ENCODE data around the gene PRSS2.

PRSS2 gene

GRCh38 chr7:142800088-142800487 lies 29.3 kb downstream of the PRSS2 start:
- in situ Hi-C loops (cut with HindIII; ENCODE audit: low sequenced_read_pairs) = no loop called here

DNA sequence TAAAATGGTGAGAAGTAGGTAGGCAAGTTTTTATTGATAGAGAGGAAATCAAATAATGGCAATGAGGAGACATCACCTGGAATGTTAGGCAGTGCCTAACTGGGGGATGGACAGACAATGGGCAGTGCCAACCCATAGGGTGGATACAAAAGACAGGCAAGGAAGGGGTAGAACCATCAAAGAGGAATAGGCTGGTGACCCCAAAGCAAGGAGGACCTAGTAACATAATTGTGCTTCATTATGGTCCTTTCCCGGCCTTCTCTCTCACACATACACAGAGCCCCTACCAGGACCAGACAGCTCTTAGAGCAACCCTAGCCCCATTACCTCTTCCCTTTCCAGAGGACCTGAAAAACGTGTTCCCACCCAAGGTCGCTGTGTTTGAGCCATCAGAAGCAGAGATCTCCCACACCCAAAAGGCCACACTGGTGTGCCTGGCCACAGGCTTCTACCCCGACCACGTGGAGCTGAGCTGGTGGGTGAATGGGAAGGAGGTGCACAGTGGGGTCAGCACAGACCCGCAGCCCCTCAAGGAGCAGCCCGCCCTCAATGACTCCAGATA lies 30.0 kb downstream of the PRSS2 start:
- in situ Hi-C loops (cut with HindIII; ENCODE audit: low sequenced_read_pairs) = no loop called here

DNA sequence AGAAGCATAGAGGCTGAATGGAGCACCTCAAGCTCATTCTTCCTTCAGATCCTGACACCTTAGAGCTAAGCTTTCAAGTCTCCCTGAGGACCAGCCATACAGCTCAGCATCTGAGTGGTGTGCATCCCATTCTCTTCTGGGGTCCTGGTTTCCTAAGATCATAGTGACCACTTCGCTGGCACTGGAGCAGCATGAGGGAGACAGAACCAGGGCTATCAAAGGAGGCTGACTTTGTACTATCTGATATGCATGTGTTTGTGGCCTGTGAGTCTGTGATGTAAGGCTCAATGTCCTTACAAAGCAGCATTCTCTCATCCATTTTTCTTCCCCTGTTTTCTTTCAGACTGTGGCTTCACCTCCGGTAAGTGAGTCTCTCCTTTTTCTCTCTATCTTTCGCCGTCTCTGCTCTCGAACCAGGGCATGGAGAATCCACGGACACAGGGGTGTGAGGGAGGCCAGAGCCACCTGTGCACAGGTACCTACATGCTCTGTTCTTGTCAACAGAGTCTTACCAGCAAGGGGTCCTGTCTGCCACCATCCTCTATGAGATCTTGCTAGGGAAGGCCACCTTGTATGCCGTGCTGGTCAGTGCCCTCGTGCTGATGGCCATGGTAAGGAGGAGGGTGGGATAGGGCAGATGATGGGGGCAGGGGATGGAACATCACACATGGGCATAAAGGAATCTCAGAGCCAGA lies 31.0 kb downstream of the PRSS2 start:
- in situ Hi-C loops (cut with HindIII; ENCODE audit: low sequenced_read_pairs) = no loop called here

- in situ Hi-C loops (cut with HindIII; ENCODE audit: low sequenced_read_pairs) = no loop called here
These were observed 31.5 kb downstream of the PRSS2 start for GRCh38 chr7:142802301-142802700.

GRCh38 chr7:142803901-142804300 lies 33.1 kb downstream of the PRSS2 start:
- in situ Hi-C loops (cut with HindIII; ENCODE audit: low sequenced_read_pairs) = no loop called here

DNA sequence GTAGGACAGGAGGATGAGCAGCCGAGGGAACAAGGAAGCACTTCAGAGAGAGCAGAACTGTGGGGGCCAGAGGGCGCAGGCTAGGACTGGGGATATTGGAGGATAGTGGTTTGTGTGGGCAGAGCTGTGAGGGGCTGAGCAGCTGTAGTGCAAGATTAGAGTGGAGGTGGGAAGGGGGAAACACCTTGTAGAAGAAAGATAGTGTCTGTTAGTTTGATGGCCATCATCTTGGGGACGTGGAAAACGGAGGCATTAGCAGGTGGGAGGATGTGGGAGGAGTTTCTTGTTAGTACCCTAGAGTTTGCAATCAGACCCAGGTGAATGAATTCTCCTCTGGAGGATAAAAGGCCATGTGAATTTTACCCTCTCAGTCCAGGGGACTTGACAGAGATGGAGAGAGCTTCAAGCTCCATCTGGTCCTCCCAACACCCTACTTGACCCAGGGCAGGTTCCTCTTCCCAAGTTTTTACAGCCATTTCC lies 34.0 kb downstream of the PRSS2 start:
- in situ Hi-C loops (cut with HindIII; ENCODE audit: low sequenced_read_pairs) = no loop called here

DNA sequence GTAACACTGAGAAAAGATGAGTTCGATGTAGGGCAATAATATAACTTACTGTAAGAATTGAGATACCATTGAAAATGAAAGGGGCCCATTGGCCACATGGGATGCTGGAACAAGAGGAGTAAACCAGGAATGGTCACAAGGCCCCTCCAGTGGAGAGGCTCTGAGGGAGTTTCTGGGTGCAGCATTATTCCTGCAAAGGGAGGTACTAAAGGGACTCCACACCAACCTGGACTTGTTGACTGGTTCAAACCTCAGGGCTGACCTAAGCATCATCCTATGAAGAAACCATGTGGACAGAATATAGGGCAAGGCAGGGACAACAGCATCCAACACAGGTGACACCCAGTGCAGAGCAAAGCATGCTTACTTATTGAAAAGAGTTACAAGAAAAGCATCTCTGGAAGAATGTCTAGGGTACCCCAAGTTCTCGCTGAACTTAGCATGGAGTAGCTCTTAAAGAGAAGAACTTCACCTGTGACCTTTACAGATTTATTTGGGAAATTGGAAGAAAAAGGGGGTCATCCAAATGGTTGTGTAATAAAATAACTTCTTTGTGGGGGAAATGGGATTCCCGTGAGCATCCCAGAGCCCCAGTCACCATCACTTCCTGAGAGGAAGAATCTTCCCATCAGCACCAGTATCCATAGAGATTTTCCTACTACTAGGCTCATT lies 34.7 kb downstream of the PRSS2 start:
- in situ Hi-C loops (cut with HindIII; ENCODE audit: low sequenced_read_pairs) = no loop called here

- in situ Hi-C loops (cut with HindIII; ENCODE audit: low sequenced_read_pairs) = no loop called here
These were observed 35.2 kb downstream of the PRSS2 start for GRCh38 chr7:142806022-142806356.

GRCh38 chr7:142806957-142807356 lies 36.2 kb downstream of the PRSS2 start:
- in situ Hi-C loops (cut with HindIII; ENCODE audit: low sequenced_read_pairs) = no loop called here

DNA sequence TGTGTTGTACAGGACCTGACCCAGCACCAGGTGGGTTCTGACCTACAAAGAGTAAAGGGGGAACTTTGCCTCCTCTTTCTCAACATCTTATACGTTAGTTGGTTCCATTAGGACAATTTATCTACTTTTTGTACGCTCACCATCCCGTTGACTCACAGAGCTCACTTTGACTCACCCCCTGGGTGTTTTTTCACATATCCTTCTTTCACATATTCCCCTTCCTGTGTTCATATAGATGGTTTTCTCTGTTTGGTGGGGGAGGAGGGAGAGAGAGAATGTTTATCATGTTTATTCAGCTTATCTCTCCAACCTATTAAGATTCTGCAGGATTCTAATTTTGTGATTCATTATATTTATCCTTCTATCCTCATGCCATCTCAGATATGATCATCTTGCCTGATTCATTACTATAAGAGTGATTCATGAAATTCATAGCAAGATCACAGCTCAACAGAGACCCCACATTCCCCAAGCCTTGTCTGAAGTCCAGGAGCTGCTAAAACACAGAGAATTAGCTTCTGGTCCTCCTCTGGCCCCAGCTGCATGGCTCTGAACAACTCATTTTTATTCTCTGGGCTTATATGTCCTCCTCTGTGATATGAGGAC lies 37.2 kb downstream of the PRSS2 start:
- in situ Hi-C loops (cut with HindIII; ENCODE audit: low sequenced_read_pairs) = no loop called here

DNA sequence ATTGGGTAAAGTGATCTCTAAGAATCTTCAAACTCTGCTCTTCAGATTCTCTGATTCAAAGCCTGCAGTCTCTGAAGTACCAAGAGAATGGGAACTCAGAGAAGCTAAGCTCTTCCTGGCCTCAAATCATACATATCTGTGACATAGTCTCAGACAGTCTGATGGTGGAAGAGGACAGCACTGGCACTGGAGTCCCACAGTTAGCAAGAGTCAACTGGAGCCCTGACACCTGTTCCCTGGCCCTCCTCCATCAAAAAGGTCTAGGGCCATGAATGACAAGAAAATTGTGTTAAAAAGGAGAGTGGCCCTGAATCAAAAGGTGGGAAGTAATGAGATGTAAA lies 37.7 kb downstream of the PRSS2 start:
- in situ Hi-C loops (cut with HindIII; ENCODE audit: low sequenced_read_pairs) = no loop called here

DNA sequence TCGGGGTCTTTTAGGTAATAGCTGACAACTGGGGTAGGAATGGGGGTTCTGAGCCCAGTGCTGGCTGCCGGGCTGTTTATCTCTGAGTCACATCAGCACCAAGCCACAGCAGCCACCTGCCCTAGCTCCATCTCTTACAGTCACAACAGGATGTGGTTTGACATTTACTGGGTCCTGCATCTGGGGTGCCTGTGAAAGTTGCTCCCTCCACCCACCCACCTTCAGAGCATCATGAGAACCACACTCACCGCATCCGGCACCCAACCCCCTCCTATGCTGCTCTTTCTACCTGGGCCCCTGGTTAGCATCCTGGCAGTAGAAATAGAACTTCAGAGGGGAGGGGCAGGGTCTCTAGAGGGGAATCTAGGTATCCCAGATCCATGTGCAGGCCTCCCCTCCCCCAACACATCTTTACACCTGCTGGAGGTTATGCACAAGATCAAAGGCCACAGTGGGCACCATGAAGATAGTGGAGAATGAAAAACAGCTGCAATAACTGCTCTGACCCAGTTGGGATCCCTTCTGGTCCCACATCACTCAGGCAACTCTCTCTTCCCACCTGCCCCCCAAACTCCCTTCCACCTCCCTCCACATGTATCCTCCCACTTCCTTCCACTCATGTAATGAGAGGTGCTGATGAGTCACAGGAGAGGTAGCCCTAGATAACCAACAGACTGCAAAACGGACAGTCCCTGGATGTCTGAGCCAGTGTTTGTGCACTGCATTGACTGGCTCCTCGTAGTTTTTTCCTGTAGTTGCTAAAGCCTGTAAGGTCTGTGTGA lies 38.2 kb downstream of the PRSS2 start:
- in situ Hi-C loops (cut with HindIII; ENCODE audit: low sequenced_read_pairs) = no loop called here

GRCh38 chr7:142809671-142810070 lies 38.9 kb downstream of the PRSS2 start:
- in situ Hi-C loops (cut with HindIII; ENCODE audit: low sequenced_read_pairs) = no loop called here

DNA sequence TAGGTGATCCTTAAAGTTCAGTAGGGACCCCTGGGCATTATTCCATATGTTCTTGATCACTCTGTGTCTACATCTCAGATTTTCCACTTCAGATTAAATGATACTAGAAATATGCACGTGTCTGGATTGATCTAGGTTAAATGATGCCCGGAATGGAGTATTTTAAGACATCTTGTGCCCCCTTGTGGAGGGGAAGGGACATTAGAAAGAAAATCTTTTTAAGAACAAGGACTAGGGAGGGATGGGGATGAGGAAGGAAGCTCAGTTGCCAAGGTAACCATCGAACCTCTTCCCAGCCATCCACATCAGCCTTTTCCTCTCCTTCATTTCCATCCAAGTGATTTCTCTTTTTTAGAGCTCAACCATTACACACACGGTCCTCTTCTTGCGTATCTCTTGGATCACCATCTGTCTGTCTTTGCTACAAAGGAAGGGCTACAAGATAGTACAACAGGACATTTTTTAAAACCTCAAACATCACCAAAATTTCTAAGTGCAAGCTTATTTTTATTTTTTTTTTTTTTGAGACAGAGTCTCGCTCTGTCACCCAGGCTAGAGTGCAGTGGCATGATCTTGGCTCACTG lies 40.5 kb downstream of the PRSS2 start:
- in situ Hi-C loops (cut with HindIII; ENCODE audit: low sequenced_read_pairs) = no loop called here

DNA sequence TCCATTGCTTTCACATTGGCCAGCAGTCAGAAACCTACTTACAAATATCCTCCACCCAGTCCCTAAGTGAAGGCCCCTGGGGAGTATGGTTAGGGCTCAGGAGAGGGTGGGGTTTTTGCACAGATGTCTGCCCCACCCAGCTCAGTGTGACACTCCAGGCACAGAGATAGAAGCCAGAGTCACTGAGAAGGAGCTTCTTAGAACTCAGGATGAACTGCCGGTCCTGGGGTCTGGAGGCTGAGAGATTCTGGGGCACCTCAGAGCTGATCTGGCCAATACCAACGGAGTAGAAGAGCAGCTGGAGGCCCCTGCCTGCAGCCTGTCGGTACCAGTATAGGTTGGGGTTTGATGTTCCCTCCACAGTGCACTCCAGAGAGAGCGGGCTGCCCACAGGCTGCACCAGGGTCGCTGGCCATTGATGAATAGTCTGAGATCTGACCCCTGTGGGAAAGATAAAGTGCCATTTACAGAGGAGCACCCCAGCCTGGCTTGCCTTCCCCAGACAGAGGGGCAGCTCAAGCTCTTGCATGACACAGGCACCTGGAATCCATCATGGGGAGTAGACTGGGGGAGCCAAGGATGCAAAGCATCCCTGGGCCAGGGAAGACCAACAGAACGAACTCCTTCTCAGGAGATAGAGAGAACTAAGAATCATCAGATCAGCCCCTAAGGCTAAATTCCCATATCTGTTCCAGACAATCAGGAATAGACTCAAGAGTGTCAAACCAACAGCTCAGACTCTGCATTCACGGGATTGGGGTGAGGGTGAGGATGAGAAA lies 41.9 kb downstream of the PRSS2 start:
- in situ Hi-C loops (cut with HindIII; ENCODE audit: low sequenced_read_pairs) = no loop called here

DNA sequence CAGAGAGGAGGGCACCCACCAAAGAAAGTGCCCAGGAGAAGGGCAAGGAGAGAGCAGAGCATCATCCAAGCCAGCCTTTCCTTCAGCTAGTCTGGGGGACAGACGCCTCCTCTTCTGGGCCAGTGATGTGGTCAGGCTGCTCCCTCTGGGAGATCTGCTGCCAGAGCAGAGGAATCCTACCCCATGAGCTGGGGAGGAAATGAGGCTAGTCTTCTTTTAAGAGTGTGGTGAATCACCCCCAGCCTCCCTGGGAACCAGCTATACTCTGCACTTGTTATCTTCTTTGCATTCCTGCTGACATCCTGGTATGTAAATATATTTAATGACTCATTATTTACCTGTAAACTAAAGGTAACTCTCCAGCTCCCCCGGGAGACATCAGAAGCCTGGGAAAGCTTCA lies 42.5 kb downstream of the PRSS2 start:
- in situ Hi-C loops (cut with HindIII; ENCODE audit: low sequenced_read_pairs) = no loop called here

DNA sequence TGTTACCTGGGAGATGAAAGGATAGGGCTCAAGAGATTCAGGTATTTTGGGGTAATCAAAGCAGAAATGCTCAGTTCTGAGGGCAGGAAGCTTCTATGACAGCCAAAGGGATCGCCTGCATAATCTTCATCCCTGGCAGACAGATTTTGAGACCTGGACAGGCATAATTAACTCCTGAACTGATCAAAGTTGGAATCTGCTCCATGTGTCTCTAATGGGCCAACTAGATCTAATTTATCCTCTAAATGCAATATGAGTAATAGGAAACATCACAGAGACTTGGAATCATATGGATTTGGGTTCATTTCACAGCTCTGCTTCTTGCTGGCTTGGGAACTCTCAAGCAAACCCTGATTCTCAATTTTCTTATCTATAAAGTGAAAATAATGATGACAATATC lies 42.9 kb downstream of the PRSS2 start:
- in situ Hi-C loops (cut with HindIII; ENCODE audit: low sequenced_read_pairs) = no loop called here

GRCh38 chr7:142814451-142814850 lies 43.7 kb downstream of the PRSS2 start:
- in situ Hi-C loops (cut with HindIII; ENCODE audit: low sequenced_read_pairs) = no loop called here

- in situ Hi-C loops (cut with HindIII; ENCODE audit: low sequenced_read_pairs) = no loop called here
These were observed 44.4 kb downstream of the PRSS2 start for GRCh38 chr7:142815134-142815533.

GRCh38 chr7:142817506-142817905 lies 46.7 kb downstream of the PRSS2 start:
- in situ Hi-C loops (cut with HindIII; ENCODE audit: low sequenced_read_pairs) = no loop called here

All from DLD1 (cell line).